SU-DHL-6 (cell line): ENCODE results near the gene C19orf25.
"Not testable (repeated sequence)": the region's sequence is repeated elsewhere in the genome, so short reads cannot be mapped to it uniquely, and the experiment has no call there.

ENCODE experiments used
- H2AFZ ChIP-seq: fragments of 200-600 bp; sonication (generic); 2 replicates; pipeline ENCODE4 v1.6.1; 2014; ENCODE audit warnings: low read depth, mild to moderate bottlenecking, moderate library complexity, mixed read lengths, antibody characterized with exemption, low read length; ENCODE audit not compliant: severe bottlenecking
- H3F3A ChIP-seq: fragments of 200-600 bp; shearing (Covaris generic); 2 replicates; pipeline ENCODE4 v1.6.0; 2016; ENCODE audit warnings: antibody characterized with exemption, mild to moderate bottlenecking; ENCODE audit not compliant: insufficient read depth
- H3K27ac ChIP-seq: fragments of 200-600 bp; sonication (generic); 2 replicates; pipeline ENCODE4 v1.5.1; 2016; ENCODE audit warnings: low read depth, mild to moderate bottlenecking, low read length, moderate library complexity, mixed read lengths
- H3K27me3 ChIP-seq: fragments of 200-600 bp; sonication (generic), shearing (Covaris generic); 2 replicates; pipeline ENCODE4 v1.6.0; 2014; ENCODE audit warnings: mild to moderate bottlenecking, low read length
- H3K36me3 ChIP-seq: fragments of 200-600 bp; sonication (generic); 2 replicates; pipeline ENCODE4 v1.6.1; 2014; ENCODE audit warnings: mild to moderate bottlenecking, low read length, mixed read lengths
- H3K4me2 ChIP-seq: fragments of 300-600, 200-600 bp; shearing (Covaris generic), sonication (generic); 2 replicates; pipeline ENCODE4 v1.6.0; 2014; ENCODE audit warnings: low read length, low read depth, mild to moderate bottlenecking; ENCODE audit not compliant: poor library complexity, severe bottlenecking
- H3K4me3 ChIP-seq: fragments of 200-600 bp; sonication (generic); 2 replicates; pipeline ENCODE4 v1.5.1; 2014; ENCODE audit warnings: antibody characterized with exemption, low read length, mild to moderate bottlenecking, mixed read lengths; ENCODE audit not compliant: insufficient read depth, poor library complexity, severe bottlenecking
- H3K79me2 ChIP-seq: fragments of 200-600 bp; sonication (generic); 2 replicates; pipeline ENCODE4 v1.6.1; 2014; ENCODE audit warnings: mild to moderate bottlenecking, low read length, moderate library complexity; ENCODE audit not compliant: insufficient read depth
- H3K9ac ChIP-seq: fragments of 200-600 bp; sonication (generic); 2 replicates; pipeline ENCODE4 v1.7.0; 2014; ENCODE audit warnings: mild to moderate bottlenecking, low read length
- H3K9me2 ChIP-seq: fragments of 200-600 bp; sonication (generic); replicated peaks from 2 replicates; pipeline ENCODE4 v1.6.1; 2014; ENCODE audit warnings: low read length; ENCODE audit not compliant: insufficient read depth
- H3K9me3 ChIP-seq: fragments of 200-600 bp; sonication (generic); 2 replicates; pipeline ENCODE4 v1.6.1; 2014; ENCODE audit warnings: low read length, mixed read lengths; ENCODE audit not compliant: insufficient read depth
- H4K20me1 ChIP-seq: fragments of 200-600 bp; sonication (generic); 2 replicates; pipeline ENCODE4 v1.6.1; 2014; ENCODE audit warnings: low read depth, mild to moderate bottlenecking, antibody characterized with exemption, low read length, moderate library complexity, mixed read lengths
- EZH2phosphoT487 ChIP-seq: fragments of 200-600 bp; sonication (generic), shearing (Covaris generic); conservative IDR thresholded peaks from 2 replicates; pipeline ENCODE4 v1.6.1; 2018; ENCODE audit warnings: mild to moderate bottlenecking, antibody characterized with exemption, low read length, moderate library complexity, mixed read lengths
- TF ChIP-seq, protein P1 (sequence below): fragments of 200-600 bp; sonication (generic); IDR thresholded peaks from one replicate; pipeline ENCODE4 v1.5.1; 2017; ENCODE audit warnings: antibody characterized with exemption, mild to moderate bottlenecking, low read length, moderate library complexity; ENCODE audit not compliant: insufficient read depth, poor library complexity, severe bottlenecking

The C19orf25 gene

DNA sequence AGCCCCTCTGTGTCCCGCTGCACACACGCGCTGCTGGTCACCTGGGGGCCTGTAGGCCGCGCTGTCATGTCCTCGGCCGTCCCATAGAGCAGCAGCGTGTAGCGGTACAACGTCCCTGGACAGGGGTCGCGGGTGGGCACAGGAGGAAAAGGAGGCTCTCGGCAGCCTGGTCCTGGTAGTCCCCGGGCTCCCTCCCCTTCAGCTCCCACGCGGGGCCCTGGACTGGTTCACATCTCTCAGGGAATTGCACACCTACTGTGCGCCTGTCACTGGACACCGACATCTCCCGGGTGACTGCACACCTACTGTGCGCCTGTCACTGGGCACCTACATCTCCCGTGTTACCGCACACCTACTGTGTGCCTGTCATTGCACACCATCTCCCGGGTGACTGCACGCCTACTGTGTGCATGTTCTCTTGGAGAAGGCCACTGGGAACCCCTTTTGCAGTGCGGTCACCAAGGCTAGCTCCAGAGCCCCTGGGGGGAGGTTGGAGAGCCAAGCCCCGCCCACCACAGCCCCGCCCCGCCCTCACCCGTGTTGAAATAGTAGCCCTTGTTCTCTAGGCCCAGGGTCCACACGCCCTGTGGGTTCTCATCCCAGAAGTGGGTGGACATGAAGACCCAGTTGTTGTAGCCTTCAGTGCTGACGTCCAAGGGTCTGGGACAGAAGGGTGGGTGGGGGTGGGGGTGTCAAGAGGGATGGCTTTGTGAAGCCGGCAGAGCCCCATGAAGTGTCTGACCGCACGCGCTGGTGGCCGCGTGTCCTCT is 3.5 kb upstream of the C19orf25 start:
- no peaks in the 10 kb centered on the region for H4K20me1 ChIP-seq
- H3K9me2 ChIP-seq = no peaks in the 10 kb centered on the region
- TF ChIP-seq EZH2phosphoT487 = no peak
- TF ChIP-seq, protein P1, sequence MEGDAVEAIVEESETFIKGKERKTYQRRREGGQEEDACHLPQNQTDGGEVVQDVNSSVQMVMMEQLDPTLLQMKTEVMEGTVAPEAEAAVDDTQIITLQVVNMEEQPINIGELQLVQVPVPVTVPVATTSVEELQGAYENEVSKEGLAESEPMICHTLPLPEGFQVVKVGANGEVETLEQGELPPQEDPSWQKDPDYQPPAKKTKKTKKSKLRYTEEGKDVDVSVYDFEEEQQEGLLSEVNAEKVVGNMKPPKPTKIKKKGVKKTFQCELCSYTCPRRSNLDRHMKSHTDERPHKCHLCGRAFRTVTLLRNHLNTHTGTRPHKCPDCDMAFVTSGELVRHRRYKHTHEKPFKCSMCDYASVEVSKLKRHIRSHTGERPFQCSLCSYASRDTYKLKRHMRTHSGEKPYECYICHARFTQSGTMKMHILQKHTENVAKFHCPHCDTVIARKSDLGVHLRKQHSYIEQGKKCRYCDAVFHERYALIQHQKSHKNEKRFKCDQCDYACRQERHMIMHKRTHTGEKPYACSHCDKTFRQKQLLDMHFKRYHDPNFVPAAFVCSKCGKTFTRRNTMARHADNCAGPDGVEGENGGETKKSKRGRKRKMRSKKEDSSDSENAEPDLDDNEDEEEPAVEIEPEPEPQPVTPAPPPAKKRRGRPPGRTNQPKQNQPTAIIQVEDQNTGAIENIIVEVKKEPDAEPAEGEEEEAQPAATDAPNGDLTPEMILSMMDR = no peak
- H3K9me3 ChIP-seq = no peaks in the 10 kb centered on the region
- H3K4me2 ChIP-seq = no peak overlapping the region
- no peak overlapping the region for H2AFZ ChIP-seq
- H3K27ac ChIP-seq = no peak overlapping the region
- peaks cover 7% of the 10 kb centered on the region; the same call in 1 of the 2 replicates for H3F3A ChIP-seq
- H3K27me3 ChIP-seq = no peaks in the 10 kb centered on the region
- H3K79me2 ChIP-seq = peaks cover 10% of the 10 kb centered on the region
- no peaks in the 10 kb centered on the region for H3K36me3 ChIP-seq
- H3K9ac ChIP-seq = no peak overlapping the region
- no peak overlapping the region for H3K4me3 ChIP-seq

DNA sequence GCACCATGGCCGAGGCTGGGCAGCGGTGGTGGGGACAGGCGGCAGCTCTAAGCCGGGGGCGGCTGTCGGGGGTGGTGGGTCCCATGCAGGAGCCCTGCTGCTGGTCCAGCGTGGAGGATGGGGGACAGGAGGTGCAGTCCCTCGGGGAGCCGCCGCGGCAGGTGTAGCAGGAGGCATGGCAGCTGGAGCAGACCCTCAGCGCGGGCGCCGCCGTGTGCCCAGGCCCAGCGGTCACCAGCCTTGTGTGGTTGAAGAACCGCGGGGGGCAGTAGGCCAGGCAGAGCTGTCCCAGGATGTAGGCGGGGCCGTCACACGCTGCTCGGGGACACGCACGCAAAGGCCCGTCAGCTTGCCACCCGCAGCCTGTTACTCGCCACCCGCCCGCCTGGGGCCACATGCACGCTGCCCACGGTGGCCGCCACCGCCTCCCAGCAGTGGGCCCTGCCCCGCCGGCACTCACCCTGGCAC is 2.9 kb upstream of the C19orf25 start:
- TF ChIP-seq, protein P1 = no peak
- no peak for TF ChIP-seq EZH2phosphoT487
- peaks cover 7% of the 10 kb centered on the region; the same call in 1 of the 2 replicates for H3F3A ChIP-seq
- no peak overlapping the region for H3K27ac ChIP-seq
- peaks cover 15% of the 10 kb centered on the region for H3K79me2 ChIP-seq
- no peak overlapping the region for H3K4me3 ChIP-seq
- no peaks in the 10 kb centered on the region for H3K27me3 ChIP-seq
- H4K20me1 ChIP-seq = no peaks in the 10 kb centered on the region
- H3K9me3 ChIP-seq = no peaks in the 10 kb centered on the region
- no peaks in the 10 kb centered on the region for H3K36me3 ChIP-seq
- H2AFZ ChIP-seq = no peak overlapping the region
- no peaks in the 10 kb centered on the region for H3K9me2 ChIP-seq
- H3K4me2 ChIP-seq = no peak overlapping the region
- H3K9ac ChIP-seq = no peak overlapping the region

DNA sequence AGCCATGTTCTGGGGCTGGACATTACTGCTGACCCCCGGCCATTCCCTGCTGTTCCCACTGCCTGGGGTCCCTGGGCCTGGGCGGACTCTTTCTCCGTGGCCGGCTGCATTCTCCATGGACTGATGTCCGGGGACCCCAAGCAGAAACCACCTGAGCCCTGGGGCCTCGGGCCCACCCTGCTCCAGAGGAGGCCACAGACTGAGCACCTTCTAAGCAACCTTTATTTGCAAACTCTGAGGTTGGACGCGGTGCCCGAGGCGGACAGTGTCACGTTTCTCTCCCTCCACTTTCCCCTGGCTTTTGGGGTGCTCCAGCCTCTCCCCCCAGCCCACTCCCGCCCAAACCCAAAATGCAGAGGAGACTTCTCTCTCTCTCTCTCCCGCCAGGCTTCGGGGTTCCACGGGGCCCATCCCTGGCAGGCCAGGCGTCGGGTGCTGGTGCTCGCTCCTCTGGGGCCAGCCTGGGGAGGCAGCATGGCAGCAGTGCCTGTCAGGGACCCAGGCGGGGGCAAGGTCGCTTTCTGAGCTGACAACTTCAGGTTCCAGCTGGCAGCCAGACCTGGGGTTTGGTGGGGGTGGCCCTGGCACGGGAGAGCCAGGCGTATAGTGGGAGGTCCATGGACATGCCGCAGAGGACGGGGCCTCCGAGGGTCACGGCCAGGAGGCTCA is 2.3 kb upstream of the C19orf25 start:
- Histone ChIP-seq H3K4me3 (no peak overlapping the region), H3K9ac (no peak overlapping the region), H3K27ac (no peak overlapping the region), H3K9me2 (no peaks in the 10 kb centered on the region), H3K9me3 (no peaks in the 10 kb centered on the region), H2AFZ (no peak overlapping the region), H4K20me1 (no peaks in the 10 kb centered on the region), H3K27me3 (no peaks in the 10 kb centered on the region), H3K79me2 (peaks cover 16% of the 10 kb centered on the region), H3K36me3 (no peaks in the 10 kb centered on the region), H3K4me2 (no peak overlapping the region), H3F3A (peaks cover 7% of the 10 kb centered on the region; the same call in 1 of the 2 replicates)
- no peak for TF ChIP-seq EZH2phosphoT487
- TF ChIP-seq, protein P1 = no peak

DNA sequence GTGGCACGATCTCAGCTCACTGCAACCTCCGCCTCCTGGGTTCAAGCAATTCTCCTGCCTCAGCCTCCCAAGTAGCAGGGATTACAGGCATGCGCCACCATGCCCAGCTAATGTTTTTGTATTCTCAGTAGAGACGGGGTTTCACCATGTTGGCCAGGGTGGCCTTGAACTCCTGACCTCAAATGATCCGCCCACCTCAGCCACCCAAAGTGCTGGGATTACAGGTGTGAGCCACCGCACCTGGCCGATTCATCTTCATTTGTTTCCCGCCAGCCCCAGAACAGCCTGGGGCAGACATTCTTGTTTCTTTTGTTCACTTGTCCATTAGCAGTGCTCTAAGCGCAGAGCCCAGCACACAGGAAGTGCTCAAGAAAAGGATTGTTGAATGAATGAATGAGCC is 2.0 kb downstream of the C19orf25 start:
- not testable (repeated sequence) for H3K27ac ChIP-seq, H3K4me3 ChIP-seq, H4K20me1 ChIP-seq, H3K4me2 ChIP-seq, H3K27me3 ChIP-seq, H3K9me3 ChIP-seq, H3F3A ChIP-seq, H3K36me3 ChIP-seq, H3K9ac ChIP-seq, H3K9me2 ChIP-seq, H2AFZ ChIP-seq
- H3K79me2 ChIP-seq = peaks cover 20% of the 10 kb centered on the region
